Measurements from ENCODE around the gene BAD.
"Not testable (repeated sequence)": the region's sequence is repeated elsewhere in the genome, so short reads cannot be mapped to it uniquely, and the experiment has no call there.

DNA sequence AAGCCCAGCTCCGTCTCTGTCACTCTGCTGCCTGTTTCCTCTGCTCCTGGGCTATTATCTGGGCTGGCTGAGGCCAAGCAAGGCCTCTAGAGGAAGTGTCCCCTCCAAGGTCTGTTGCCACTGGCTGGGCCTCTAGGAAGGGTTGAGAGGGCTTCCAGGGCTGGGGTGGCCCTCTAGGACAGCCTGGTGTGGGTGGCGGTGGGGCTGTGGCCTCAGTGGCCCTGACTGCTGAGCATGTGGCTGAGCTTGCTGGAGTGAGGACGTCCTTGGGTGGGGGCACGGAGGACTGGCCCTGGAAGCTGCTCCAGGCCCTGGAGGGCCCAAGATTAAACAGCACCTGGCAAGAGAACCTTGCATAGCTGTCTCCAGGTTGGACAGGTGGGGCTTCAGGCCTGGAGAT is 39.5 kb upstream of the BAD start:
- TF ChIP-seq, protein P1, sequence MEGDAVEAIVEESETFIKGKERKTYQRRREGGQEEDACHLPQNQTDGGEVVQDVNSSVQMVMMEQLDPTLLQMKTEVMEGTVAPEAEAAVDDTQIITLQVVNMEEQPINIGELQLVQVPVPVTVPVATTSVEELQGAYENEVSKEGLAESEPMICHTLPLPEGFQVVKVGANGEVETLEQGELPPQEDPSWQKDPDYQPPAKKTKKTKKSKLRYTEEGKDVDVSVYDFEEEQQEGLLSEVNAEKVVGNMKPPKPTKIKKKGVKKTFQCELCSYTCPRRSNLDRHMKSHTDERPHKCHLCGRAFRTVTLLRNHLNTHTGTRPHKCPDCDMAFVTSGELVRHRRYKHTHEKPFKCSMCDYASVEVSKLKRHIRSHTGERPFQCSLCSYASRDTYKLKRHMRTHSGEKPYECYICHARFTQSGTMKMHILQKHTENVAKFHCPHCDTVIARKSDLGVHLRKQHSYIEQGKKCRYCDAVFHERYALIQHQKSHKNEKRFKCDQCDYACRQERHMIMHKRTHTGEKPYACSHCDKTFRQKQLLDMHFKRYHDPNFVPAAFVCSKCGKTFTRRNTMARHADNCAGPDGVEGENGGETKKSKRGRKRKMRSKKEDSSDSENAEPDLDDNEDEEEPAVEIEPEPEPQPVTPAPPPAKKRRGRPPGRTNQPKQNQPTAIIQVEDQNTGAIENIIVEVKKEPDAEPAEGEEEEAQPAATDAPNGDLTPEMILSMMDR (IDR thresholded peaks at IDR 0.05; ENCODE audit: low read depth, low read length): not testable (repeated sequence)
- TF ChIP-seq, protein P2, sequence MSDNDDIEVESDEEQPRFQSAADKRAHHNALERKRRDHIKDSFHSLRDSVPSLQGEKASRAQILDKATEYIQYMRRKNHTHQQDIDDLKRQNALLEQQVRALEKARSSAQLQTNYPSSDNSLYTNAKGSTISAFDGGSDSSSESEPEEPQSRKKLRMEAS (IDR thresholded peaks at IDR 0.05; ENCODE audit: low read depth, low read length): not testable (repeated sequence)
